ENCODE results near the gene EVL. TPM values are rescaled to one million over a fixed set of nuclear protein-coding genes. Genes with fewer than 3 reads are reported as not detected.
"Not testable (repeated sequence)": the region's sequence is repeated elsewhere in the genome, so short reads cannot be mapped to it uniquely, and the experiment has no call there.

Gene EVL
- total RNA-seq, 1 donor from 2014 or later = 159 TPM

DNA sequence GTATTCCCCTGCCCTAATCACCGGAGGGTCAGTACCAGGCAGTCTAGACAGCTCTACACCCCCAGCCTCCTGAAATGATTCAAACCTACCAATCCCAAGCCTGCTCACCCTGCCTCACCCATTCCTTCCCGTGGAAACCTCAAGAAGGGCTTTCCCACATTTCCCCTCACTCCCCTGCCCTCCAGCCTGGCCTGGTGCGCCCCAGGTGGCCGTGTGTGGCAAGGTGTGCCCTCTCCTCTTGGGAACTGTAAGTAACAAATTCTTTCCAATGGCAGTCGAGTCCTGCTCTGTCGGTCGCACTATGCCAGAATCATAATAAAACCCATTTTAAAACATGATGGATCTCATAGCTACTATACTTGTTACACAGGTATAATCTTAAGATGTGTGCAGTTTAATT, 108.1 kb downstream of the EVL start:
- Mint-ChIP-seq H3K36me3 (no peaks in the 10 kb centered on the region), H3K9me3 (no peaks in the 10 kb centered on the region), H3K4me1 (ENCODE audit: unreplicated experiment) (no peaks in the 10 kb centered on the region), H3K27ac (peak overlapping the region; percentile 57), H3K4me3 (no peak overlapping the region), H3K27me3 (peaks cover 15% of the 10 kb centered on the region)
- DNase-seq (ENCODE audit: extremely low spot score, unreplicated experiment) = no peak
- TF ChIP-seq, protein P1, sequence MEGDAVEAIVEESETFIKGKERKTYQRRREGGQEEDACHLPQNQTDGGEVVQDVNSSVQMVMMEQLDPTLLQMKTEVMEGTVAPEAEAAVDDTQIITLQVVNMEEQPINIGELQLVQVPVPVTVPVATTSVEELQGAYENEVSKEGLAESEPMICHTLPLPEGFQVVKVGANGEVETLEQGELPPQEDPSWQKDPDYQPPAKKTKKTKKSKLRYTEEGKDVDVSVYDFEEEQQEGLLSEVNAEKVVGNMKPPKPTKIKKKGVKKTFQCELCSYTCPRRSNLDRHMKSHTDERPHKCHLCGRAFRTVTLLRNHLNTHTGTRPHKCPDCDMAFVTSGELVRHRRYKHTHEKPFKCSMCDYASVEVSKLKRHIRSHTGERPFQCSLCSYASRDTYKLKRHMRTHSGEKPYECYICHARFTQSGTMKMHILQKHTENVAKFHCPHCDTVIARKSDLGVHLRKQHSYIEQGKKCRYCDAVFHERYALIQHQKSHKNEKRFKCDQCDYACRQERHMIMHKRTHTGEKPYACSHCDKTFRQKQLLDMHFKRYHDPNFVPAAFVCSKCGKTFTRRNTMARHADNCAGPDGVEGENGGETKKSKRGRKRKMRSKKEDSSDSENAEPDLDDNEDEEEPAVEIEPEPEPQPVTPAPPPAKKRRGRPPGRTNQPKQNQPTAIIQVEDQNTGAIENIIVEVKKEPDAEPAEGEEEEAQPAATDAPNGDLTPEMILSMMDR (conservative IDR thresholded peaks at IDR 0.05) = no peak

DNA sequence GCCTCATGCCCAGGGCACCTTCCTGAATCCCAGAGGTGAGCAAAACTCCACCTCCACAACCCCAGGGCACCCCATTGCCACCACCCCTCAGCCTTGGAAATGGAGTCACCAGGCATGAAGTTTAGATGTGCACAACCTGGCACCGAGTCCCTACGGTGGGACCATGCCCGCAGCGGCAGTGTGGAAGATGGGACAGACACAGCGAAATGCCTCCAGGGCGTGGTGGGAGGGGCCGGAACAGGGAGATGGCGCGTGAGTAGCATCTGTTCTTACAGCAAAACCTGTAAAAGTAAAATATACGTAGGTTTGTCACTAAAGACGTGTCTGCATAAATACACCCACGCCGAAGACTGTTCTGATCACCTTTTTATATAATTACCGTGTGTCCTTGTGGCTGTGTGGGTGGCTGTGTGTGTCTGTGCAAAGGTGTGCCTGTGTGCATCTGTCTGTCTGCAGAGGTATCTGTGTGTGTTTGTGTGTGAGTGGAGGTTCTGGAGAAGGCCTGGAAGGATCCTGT, 111.6 kb downstream of the EVL start:
- Mint-ChIP-seq H3K36me3 (no peaks in the 10 kb centered on the region), H3K4me1 (ENCODE audit: unreplicated experiment) (no peaks in the 10 kb centered on the region), H3K4me3 (no peak overlapping the region), H3K27me3 (peaks cover 10% of the 10 kb centered on the region), H3K9me3 (no peaks in the 10 kb centered on the region), H3K27ac (no peak overlapping the region)
- no peak for DNase-seq (ENCODE audit: extremely low spot score, unreplicated experiment)
- TF ChIP-seq, protein P1 (conservative IDR thresholded peaks at IDR 0.05) = no peak

DNA sequence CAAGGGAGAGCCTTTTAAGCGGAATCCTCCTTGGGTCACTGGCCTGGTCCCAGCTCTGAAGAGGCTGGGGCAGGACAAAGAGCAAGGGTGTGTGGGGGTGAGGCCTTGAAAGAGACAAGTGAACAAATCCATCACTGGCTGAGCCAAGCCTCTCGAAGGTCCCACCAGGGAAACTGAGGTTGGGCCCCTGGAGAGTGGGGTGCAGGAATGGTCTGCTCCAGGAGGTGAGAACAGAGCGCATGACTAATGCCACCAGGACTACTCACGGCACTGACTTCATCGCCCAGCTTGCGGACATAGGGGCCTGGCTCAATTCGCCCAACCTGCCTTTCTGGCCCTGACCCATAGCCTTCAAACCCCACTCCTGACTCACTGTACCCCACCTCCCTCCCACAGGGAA, 113.5 kb downstream of the EVL start:
- Mint-ChIP-seq H3K4me1 (ENCODE audit: unreplicated experiment) (no peaks in the 10 kb centered on the region), H3K4me3 (no peak overlapping the region), H3K27ac (no peak overlapping the region), H3K36me3 (no peaks in the 10 kb centered on the region), H3K9me3 (no peaks in the 10 kb centered on the region), H3K27me3 (peaks cover 4% of the 10 kb centered on the region)
- no peak for DNase-seq (ENCODE audit: extremely low spot score, unreplicated experiment)
- TF ChIP-seq, protein P1 (conservative IDR thresholded peaks at IDR 0.05) = no peak

DNA sequence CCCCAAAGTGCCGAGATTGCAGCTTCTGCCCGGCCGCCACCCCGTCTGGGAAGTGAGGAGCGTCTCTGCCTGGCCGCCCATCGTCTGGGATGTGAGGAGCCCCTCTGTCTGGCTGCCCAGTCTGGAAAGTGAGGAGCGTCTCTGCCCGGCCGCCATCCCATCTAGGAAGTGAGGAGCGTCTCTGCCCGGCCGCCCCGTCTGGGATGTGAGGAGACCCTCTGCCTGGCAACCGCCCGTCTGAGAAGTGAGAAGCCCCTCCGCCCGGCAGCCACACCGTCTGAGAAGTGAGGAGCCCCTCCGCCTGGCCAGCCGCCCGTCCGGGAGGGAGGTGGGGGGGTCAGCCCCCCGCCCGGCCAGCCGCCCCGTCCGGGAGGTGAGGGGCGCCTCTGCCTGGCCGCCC, 115.4 kb downstream of the EVL start:
- DNase-seq (ENCODE audit: extremely low spot score, unreplicated experiment); H3K4me1 Mint-ChIP-seq (ENCODE audit: unreplicated experiment); H3K27me3 Mint-ChIP-seq; H3K36me3 Mint-ChIP-seq; H3K9me3 Mint-ChIP-seq; H3K27ac Mint-ChIP-seq; H3K4me3 Mint-ChIP-seq: not testable (repeated sequence)

DNA sequence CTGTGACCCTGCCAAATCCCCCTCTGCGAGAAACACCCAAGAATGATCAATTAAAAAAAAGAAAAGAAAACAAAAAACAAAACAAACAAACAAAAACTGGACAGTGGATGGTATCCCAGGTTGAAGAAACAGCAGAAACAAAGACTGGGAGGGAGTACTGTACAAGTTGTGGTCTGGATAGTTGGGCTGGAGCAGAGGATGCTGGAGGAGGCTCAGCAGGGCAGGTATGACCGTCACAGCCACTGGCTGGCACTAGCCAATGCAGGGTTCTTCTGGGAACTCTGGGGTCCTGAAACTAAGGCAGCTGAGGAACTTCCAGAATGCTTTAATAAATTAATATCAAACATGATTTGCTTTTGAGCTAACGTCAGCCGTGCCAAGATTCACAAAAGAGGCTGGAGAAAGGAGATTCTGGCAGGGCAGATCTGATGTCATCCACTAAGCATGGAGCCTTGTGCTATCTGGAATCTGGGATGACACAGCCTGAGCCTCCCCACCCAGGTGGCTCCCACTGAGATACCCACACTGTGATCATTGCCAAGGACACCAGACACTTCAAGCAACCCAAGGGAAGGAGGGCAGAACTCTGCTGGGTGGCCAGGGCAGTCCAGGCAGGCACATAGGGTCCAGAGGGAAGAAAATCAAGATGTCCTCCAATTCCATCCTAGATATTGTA, 116.8 kb downstream of the EVL start:
- not testable (repeated sequence) for H3K4me1 Mint-ChIP-seq (ENCODE audit: unreplicated experiment); H3K9me3 Mint-ChIP-seq; H3K4me3 Mint-ChIP-seq; H3K36me3 Mint-ChIP-seq; DNase-seq (ENCODE audit: extremely low spot score, unreplicated experiment); H3K27me3 Mint-ChIP-seq; H3K27ac Mint-ChIP-seq

DNA sequence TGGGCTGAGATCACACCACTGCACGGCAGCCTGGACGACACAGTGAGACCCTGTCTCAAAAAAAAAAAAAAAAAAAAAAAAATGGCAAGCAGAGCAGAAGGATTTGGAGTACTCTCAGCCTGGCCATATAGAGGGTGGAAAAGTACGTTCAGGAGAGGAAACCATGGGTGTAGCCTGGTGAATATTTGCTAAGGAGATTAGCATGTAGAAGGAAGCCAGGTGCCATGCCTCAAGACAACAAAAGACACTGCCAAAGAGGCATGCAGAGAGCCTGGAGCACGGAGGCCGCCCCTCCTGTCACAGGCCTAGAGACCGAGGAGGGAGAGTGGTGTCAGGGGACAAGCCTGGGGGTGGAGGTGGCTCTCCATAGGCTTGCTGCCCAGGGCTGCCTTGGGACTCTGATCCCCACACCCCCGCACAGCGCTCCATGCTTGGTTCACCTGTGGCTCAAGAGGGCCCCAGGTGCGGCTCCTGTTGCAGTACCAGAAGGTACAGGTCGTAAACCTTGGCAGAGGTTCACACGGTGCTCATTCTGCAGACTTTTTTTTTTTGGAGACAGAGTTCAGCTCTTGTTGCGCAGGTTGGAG, 122.1 kb downstream of the EVL start:
- no peak for DNase-seq (ENCODE audit: extremely low spot score, unreplicated experiment)
- H3K36me3 Mint-ChIP-seq = no peaks in the 10 kb centered on the region
- H3K9me3 Mint-ChIP-seq = no peaks in the 10 kb centered on the region
- no peak overlapping the region for H3K4me3 Mint-ChIP-seq
- H3K27ac Mint-ChIP-seq = no peak overlapping the region
- H3K27me3 Mint-ChIP-seq = no peaks in the 10 kb centered on the region
- no peaks in the 10 kb centered on the region for H3K4me1 Mint-ChIP-seq (ENCODE audit: unreplicated experiment)
- TF ChIP-seq, protein P1 (conservative IDR thresholded peaks at IDR 0.05) = no peak

Measured in type B pancreatic cell (in vitro differentiated cells).